Astrocyte of the spinal cord (primary cell): ENCODE results near the gene TMEM8B.

Experiments
- DNase-seq: peaks from one replicate; pipeline ENCODE4 v3.0.0; 2011; ENCODE audit warnings: low read depth, low spot score
- H3K4me3 ChIP-seq: 2 replicates; pipeline ENCODE4 v1.5.1; 2011; ENCODE audit warnings: low read depth, mild to moderate bottlenecking, low read length, moderate library complexity
- CTCF ChIP-seq: IDR thresholded peaks from 2 replicates; pipeline ENCODE4 v1.5.1; 2012; ENCODE audit warnings: low read depth, mild to moderate bottlenecking, low read length, inconsistent platforms
- in situ Hi-C: cut with HindIII; loops from 2 replicates; pipeline ENCODE4 v1.10.0; 2017; ENCODE audit warnings: low sequenced_read_pairs

The TMEM8B gene, protein sequence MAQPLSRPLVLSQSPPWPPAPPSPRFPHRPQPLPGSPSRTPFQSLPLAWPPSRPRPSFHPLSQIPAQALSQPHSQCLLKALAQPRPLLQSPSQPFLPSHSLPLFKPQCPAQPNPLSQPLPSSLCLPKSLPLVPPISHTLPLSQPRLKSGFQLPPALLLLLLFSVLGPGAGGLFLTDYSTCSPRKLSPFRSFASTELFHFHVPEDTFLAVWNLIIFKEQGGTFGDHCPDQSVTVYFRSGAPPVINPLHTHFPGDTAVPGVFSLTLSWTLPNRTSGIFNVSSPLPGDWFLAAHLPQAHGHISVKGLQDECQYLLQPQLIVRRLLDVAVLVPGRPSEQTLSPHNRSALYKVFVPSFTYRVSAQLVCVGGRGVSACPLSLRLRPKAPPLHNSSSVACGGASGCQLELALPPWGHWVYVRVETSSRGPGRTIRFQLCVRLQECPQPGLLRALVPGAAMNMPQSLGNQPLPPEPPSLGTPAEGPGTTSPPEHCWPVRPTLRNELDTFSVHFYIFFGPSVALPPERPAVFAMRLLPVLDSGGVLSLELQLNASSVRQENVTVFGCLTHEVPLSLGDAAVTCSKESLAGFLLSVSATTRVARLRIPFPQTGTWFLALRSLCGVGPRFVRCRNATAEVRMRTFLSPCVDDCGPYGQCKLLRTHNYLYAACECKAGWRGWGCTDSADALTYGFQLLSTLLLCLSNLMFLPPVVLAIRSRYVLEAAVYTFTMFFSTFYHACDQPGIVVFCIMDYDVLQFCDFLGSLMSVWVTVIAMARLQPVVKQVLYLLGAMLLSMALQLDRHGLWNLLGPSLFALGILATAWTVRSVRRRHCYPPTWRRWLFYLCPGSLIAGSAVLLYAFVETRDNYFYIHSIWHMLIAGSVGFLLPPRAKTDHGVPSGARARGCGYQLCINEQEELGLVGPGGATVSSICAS

GRCh38 chr9:35829084-35829763, at the start of gene TMEM8B:
Gene TMEM8B, plus strand, starts transcription at chr9:35829228. Its CDS starts 220 bp downstream, at chr9:35829448.
- in situ Hi-C loops, result no loop called here
- TF ChIP-seq CTCF, result no peak
- DNase-seq, result peak; percentile 92
- peak within 1 kb of the TSS; percentile 67 for H3K4me3 ChIP-seq

DNA sequence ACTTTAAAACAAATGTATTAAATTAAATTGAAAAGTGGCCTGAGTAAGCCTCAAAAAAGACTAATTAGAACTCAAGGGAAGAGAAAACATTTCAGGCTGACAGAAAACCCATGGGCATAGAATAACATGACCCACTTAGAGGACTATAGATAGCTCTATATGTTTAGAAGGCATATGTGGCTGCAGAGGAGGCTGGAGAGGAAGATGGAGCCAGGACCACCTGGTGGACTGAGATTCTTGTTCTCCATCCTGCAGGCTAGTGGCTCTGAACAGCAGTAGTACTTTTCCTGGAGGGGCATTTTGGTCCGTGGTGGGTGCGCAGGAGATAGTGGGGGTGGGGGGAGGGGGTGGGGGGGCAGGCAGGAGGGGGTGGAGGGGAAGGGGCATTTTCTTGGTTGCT, 48.0 kb upstream of the TMEM8B start:
- in situ Hi-C loops, result no loop called here
- no peak overlapping the region for H3K4me3 ChIP-seq
- no peak for TF ChIP-seq CTCF
- no peak for DNase-seq

DNA sequence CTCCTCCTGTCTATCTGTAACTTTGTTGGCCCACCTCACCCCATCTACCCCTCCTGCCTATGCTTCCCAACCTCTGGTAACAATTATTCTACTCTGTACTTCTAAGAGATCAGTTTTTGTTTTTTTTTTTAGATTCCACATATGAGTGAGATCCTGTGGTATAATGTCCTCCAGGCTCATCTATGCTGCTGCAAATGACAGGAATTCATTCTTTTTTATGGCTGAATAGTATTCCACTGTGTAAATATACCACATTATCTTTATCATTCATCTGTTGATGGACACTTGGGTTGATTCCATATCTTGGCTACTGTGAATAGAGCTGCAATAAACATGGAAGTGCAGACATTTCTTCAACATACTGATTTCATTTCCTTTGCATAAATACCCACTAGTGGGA, 45.6 kb upstream of the TMEM8B start:
- H3K4me3 ChIP-seq, result no peak overlapping the region
- DNase-seq, result no peak
- TF ChIP-seq CTCF, result no peak
- in situ Hi-C loops, result no loop called here

DNA sequence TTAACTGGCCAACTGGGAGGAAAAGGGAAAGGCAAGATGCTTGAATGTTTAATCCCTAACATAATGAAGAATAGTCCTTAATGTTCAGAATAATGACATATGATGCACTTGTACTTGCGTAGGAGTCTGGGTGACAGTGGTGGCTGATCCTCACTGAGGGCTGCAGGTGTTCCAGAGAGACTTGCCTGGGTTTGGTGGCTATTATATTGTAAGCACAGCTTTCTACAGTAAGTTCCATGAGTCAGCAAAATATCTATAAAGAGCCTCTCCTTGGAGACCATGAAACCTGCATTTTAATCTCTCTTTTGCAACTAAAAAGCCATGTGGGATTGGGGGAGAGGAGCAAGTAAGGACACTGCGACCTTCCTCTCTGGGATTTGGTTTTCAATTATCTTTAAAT, 39.5 kb upstream of the TMEM8B start:
- no peak for TF ChIP-seq CTCF
- H3K4me3 ChIP-seq, result no peak overlapping the region
- no peak for DNase-seq
- in situ Hi-C loops, result no loop called here

GRCh38 chr9:35790025-35790384, 39.0 kb upstream of the TMEM8B start:
- H3K4me3 ChIP-seq, result no peak overlapping the region
- no peak for TF ChIP-seq CTCF
- in situ Hi-C loops, result no loop called here
- no peak for DNase-seq
